OCI-M2 (cell line): ENCODE results near the gene BCO2.
"Not testable (repeated sequence)": the region's sequence is repeated elsewhere in the genome, so short reads cannot be mapped to it uniquely, and the experiment has no call there.

Experiments used
- DNase-seq: peaks from one replicate; lab custom pipeline; 2025; ENCODE audit not compliant: unreplicated experiment; lab: John Stamatoyannopoulos, UW

BCO2 gene

GRCh38 chr11:112165049-112165448 lies 10.3 kb upstream of the BCO2 start:
- no peak for DNase-seq

GRCh38 chr11:112166562-112166961 lies 8.8 kb upstream of the BCO2 start:
- no peak for DNase-seq

GRCh38 chr11:112167145-112167544 lies 8.2 kb upstream of the BCO2 start, which contains the start of gene TEX12:
TEX12 (plus strand) TSS chr11:112167372; CDS start chr11:112169269, 1,897 bp downstream.
- DNase-seq, result no peak

GRCh38 chr11:112172362-112172994 lies 2.8 kb upstream of the BCO2 start:
- no peak for DNase-seq

GRCh38 chr11:112173152-112173551 lies 2.2 kb upstream of the BCO2 start:
- no peak for DNase-seq

- no peak for DNase-seq
These were observed 264 bp downstream of the BCO2 start for GRCh38 chr11:112175599-112175952.

GRCh38 chr11:112176077-112176476 lies 765 bp downstream of the BCO2 start:
- DNase-seq, result no peak

GRCh38 chr11:112177589-112177988 lies 2.3 kb downstream of the BCO2 start:
- no peak for DNase-seq

GRCh38 chr11:112178428-112178827 lies 3.1 kb downstream of the BCO2 start:
- DNase-seq, result no peak

- DNase-seq, result no peak
These were observed 3.6 kb downstream of the BCO2 start for GRCh38 chr11:112178936-112179335.

GRCh38 chr11:112179601-112180000 lies 4.3 kb downstream of the BCO2 start:
- DNase-seq, result no peak

- DNase-seq, result no peak
These were observed 7.6 kb downstream of the BCO2 start for GRCh38 chr11:112182867-112183266.

GRCh38 chr11:112185883-112186282 lies 10.6 kb downstream of the BCO2 start:
- DNase-seq, result no peak

- DNase-seq, result no peak
These were observed 11.0 kb downstream of the BCO2 start for GRCh38 chr11:112186304-112186703.

- DNase-seq, result not testable (repeated sequence)
These were observed 19.8 kb downstream of the BCO2 start for GRCh38 chr11:112195113-112195512.

- DNase-seq, result no peak
These were observed 20.6 kb downstream of the BCO2 start for GRCh38 chr11:112195951-112196351.

GRCh38 chr11:112196519-112197087 lies 21.3 kb downstream of the BCO2 start:
- DNase-seq, result no peak

GRCh38 chr11:112199101-112199500 lies 23.8 kb downstream of the BCO2 start:
- not testable (repeated sequence) for DNase-seq

- no peak for DNase-seq
These were observed 24.9 kb downstream of the BCO2 start for GRCh38 chr11:112200252-112200651.

GRCh38 chr11:112206071-112206470 lies 30.8 kb downstream of the BCO2 start:
- no peak for DNase-seq

- no peak for DNase-seq
These were observed 35.6 kb downstream of the BCO2 start for GRCh38 chr11:112210890-112211289.

- no peak for DNase-seq
These were observed 36.2 kb downstream of the BCO2 start for GRCh38 chr11:112211536-112211935.

GRCh38 chr11:112212290-112212689 lies 37.0 kb downstream of the BCO2 start:
- DNase-seq, result no peak
